ENCODE data around the gene SLC25A11.

Gene SLC25A11

GRCh38 chr17:4958102-4958501 is 18.3 kb upstream of the SLC25A11 start:
- ChIA-PET CTCF (interaction anchor here (1.0 to 3.9 kb wide), 4 partner anchors 8 to 55 kb away, joined by 3 to 35 read pairs (median 14); partner anchors contain the start of genes CHRNE and SPAG7), POLR2A (interaction anchor here (1.4 kb wide), 1 partner anchor 9 kb away, joined by 12 read pairs; the partner anchor contains the start of gene SPAG7)
- DNase-seq (ENCODE audit: extremely low spot score): no peak
- TF ChIP-seq CTCF (IDR thresholded peaks at IDR 0.05; ENCODE audit: control extremely low read depth, extremely low read depth, low read depth, missing control alignments): no peak

GRCh38 chr17:4956493-4957061 is 16.7 kb upstream of the SLC25A11 start:
- TF ChIP-seq CTCF (IDR thresholded peaks at IDR 0.05; ENCODE audit: control extremely low read depth, extremely low read depth, low read depth, missing control alignments): peak; percentile 59
- POLR2A ChIA-PET: interaction anchor here (2.0 kb wide), 1 partner anchor 17 kb away, joined by 8 read pairs; the partner anchor contains the start of genes RNF167 and SLC25A11
- CTCF ChIA-PET: interaction anchor here (0.7 to 3.9 kb wide), 13 partner anchors 10 to 106 kb away, joined by 3 to 35 read pairs (median 4); partner anchors contain the start of genes CHRNE, RNF167, SLC25A11 and SPAG7
- no peak for DNase-seq (ENCODE audit: extremely low spot score)

GRCh38 chr17:4955091-4955490 is 15.2 kb upstream of the SLC25A11 start:
- no peak for TF ChIP-seq CTCF (IDR thresholded peaks at IDR 0.05; ENCODE audit: control extremely low read depth, extremely low read depth, low read depth, missing control alignments)
- DNase-seq (ENCODE audit: extremely low spot score): no peak
- POLR2A ChIA-PET: interaction anchor here (0.6 to 1.9 kb wide), 3 partner anchors 12 to 256 kb away, joined by 3 to 9 read pairs (median 4); partner anchors contain the start of gene SPAG7
- CTCF ChIA-PET: interaction anchor here (0.6 to 3.5 kb wide), 7 partner anchors 10 to 90 kb away, joined by 3 to 23 read pairs (median 4); partner anchors contain the start of gene SPAG7

GRCh38 chr17:4953451-4953961 is 13.7 kb upstream of the SLC25A11 start:
- no peak for TF ChIP-seq CTCF (IDR thresholded peaks at IDR 0.05; ENCODE audit: control extremely low read depth, extremely low read depth, low read depth, missing control alignments)
- ChIA-PET CTCF (interaction anchor here (1.0 to 3.8 kb wide), 7 partner anchors 9 to 109 kb away, joined by 3 to 13 read pairs (median 11); partner anchors contain the start of genes CAMTA2 and SPAG7), POLR2A (interaction anchor here (0.6 to 1.4 kb wide), 3 partner anchors 14 to 418 kb away, joined by 4 to 8 read pairs (median 6); partner anchors contain the start of genes RNF167, SLC25A11 and SPAG7)
- DNase-seq (ENCODE audit: extremely low spot score): no peak

DNA sequence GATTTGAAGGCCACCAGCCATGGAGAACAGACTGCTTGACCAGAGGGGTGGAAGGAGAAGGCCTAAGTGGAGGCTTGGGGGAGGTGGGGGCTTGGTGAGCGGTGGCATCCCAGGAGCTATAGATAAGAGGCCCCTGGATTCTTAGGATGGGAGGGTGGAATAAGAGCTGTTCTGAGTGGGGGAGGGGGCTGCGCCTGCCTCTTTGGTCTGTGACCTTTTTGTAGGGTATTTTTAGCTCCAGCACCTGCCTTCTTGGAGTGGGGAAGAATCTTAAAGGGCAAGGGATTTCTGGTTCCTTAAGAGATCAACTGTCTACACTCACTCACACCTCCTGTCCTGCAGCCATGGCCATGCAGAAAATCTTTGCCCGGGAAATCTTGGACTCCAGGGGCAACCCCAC is 11.6 kb upstream of the SLC25A11 start:
- DNase-seq (ENCODE audit: extremely low spot score): no peak
- CTCF ChIA-PET: interaction anchor here (0.9 to 3.8 kb wide), 7 partner anchors 11 to 111 kb away, joined by 3 to 13 read pairs (median 11); partner anchors contain the start of genes CAMTA2 and SPAG7
- POLR2A ChIA-PET: interaction anchor here (0.9 to 4.4 kb wide), 3 partner anchors 11 to 19 kb away, joined by 3 to 34 read pairs (median 4); partner anchors contain the start of genes RNF167, SLC25A11 and SPAG7
- TF ChIP-seq CTCF (IDR thresholded peaks at IDR 0.05; ENCODE audit: control extremely low read depth, extremely low read depth, low read depth, missing control alignments): no peak

- TF ChIP-seq CTCF (IDR thresholded peaks at IDR 0.05; ENCODE audit: control extremely low read depth, extremely low read depth, low read depth, missing control alignments): no peak
- ChIA-PET CTCF (interaction anchor here (2.0 to 3.8 kb wide), 4 partner anchors 11 to 112 kb away, joined by 5 to 12 read pairs (median 12); partner anchors contain the start of gene CAMTA2), POLR2A (interaction anchor here (4.4 kb wide), 1 partner anchor 16 kb away, joined by 34 read pairs; the partner anchor contains the start of gene SPAG7)
- no peak for DNase-seq (ENCODE audit: extremely low spot score)
These were observed 10.9 kb upstream of the SLC25A11 start, which contains the start of gene ENO3 for GRCh38 chr17:4950746-4951204. Gene ENO3, plus strand, starts transcription at chr17:4951119. Its CDS starts 711 bp downstream, at chr17:4951830.
